ENCODE data around the gene WIZ.

- TF ChIP-seq CTCF (IDR thresholded peaks at IDR 0.05) = no peak
- no peak for TF ChIP-seq POLR2A (IDR thresholded peaks at IDR 0.05)
These were observed 16.2 kb downstream of the WIZ start for GRCh38 chr19:15433519-15434069.
